PFSK-1 (cell line): ENCODE measurements around the gene TMEM44.

Source experiments
- FOXP2 ChIP-seq: optimal IDR thresholded peaks from 2 replicates; pipeline ENCODE3; 2011; ENCODE audit warnings: borderline replicate concordance, control low read depth, inconsistent platforms; ENCODE audit not compliant: insufficient read depth; ENCODE audit errors: extremely low read length, extremely low read depth
- POLR2AphosphoS5 ChIP-seq: IDR thresholded peaks from 2 replicates; pipeline ENCODE4 v1.6.1; 2012; ENCODE audit warnings: low read depth, mild to moderate bottlenecking, control low read depth, low read length, moderate library complexity
- SIN3A ChIP-seq: IDR thresholded peaks from 2 replicates; pipeline ENCODE4 v1.6.1; 2012; ENCODE audit warnings: mild to moderate bottlenecking, low read length, moderate library complexity, borderline replicate concordance; ENCODE audit not compliant: insufficient read depth
- TAF1 ChIP-seq: IDR thresholded peaks from 2 replicates; pipeline ENCODE4 v1.6.1; 2012; ENCODE audit warnings: low read length, control low read depth, borderline replicate concordance; ENCODE audit not compliant: insufficient read depth
- TF ChIP-seq, protein P1 (sequence below), 2 experiments: IDR thresholded peaks; 2 replicates each; pipeline versions ENCODE4 v1.6.1 to v1.8.0; 2011 to 2012; ENCODE audit warnings: low read depth in 2 of 2, low read length in 2 of 2, control low read depth in 1 of 2, inconsistent platforms in 1 of 2, mild to moderate bottlenecking in 1 of 2, moderate library complexity in 1 of 2; ENCODE audit not compliant: insufficient read depth in 1 of 2

TMEM44 gene

DNA sequence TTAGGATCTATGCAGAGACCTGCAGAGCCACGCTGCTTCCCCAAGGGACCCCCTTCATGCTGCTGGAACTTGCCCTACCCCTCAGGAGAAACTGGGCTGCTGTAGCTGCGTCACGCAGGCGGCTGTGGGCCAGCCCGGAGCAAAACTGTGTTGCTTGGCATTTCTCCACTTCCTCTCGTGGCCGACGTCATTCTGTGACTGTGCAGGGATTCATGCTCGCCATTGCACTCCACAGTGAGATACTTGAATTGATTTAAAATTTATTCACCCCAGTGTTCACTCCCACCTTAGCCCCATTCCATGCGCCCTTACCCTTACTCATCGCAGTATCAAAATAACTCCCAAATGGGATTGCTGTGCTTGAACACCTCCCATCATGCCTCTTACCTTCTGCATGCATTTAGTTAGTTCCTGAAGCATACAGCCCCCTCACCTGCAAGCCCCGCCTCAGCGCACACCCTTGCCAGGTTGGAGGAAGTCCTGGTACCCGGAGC is 45.7 kb downstream of the TMEM44 start:
- TF ChIP-seq, protein P1, sequence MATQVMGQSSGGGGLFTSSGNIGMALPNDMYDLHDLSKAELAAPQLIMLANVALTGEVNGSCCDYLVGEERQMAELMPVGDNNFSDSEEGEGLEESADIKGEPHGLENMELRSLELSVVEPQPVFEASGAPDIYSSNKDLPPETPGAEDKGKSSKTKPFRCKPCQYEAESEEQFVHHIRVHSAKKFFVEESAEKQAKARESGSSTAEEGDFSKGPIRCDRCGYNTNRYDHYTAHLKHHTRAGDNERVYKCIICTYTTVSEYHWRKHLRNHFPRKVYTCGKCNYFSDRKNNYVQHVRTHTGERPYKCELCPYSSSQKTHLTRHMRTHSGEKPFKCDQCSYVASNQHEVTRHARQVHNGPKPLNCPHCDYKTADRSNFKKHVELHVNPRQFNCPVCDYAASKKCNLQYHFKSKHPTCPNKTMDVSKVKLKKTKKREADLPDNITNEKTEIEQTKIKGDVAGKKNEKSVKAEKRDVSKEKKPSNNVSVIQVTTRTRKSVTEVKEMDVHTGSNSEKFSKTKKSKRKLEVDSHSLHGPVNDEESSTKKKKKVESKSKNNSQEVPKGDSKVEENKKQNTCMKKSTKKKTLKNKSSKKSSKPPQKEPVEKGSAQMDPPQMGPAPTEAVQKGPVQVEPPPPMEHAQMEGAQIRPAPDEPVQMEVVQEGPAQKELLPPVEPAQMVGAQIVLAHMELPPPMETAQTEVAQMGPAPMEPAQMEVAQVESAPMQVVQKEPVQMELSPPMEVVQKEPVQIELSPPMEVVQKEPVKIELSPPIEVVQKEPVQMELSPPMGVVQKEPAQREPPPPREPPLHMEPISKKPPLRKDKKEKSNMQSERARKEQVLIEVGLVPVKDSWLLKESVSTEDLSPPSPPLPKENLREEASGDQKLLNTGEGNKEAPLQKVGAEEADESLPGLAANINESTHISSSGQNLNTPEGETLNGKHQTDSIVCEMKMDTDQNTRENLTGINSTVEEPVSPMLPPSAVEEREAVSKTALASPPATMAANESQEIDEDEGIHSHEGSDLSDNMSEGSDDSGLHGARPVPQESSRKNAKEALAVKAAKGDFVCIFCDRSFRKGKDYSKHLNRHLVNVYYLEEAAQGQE (IDR thresholded peaks at IDR 0.05; ENCODE audit: insufficient read depth in 1 of 2, low read depth in 2 of 2, low read length in 2 of 2): no peak
- TF ChIP-seq POLR2AphosphoS5 (no peak), FOXP2 (no peak), TAF1 (no peak), SIN3A (no peak)

- TF ChIP-seq SIN3A: no peak
- TF ChIP-seq, protein P1 (IDR thresholded peaks at IDR 0.05; ENCODE audit: insufficient read depth in 1 of 2, low read depth in 2 of 2, low read length in 2 of 2): no peak
- TF ChIP-seq POLR2AphosphoS5: no peak
- TF ChIP-seq FOXP2: no peak
- no peak for TF ChIP-seq TAF1
These were observed 46.4 kb downstream of the TMEM44 start for GRCh38 chr3:194586836-194587235.

DNA sequence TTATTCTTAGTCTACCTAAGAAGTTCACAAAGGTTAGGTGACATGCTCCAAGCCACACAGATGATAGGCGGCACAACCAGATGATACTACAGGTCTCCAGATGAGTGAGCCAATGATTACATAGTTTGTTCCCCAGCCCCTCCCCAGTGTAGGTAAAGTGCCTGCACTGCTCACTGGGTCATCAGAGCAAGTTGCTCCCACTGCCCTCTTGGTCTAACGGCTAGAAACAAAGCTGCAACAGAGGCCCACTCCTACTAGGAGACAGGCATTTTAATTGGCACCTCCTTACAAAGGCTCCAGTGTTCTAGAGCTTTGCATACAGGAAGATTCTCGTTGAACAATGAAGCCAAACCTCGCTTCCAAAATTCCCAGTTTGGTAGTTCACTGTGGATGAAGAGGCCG is 47.3 kb downstream of the TMEM44 start:
- no peak for TF ChIP-seq TAF1
- TF ChIP-seq, protein P1 (IDR thresholded peaks at IDR 0.05; ENCODE audit: insufficient read depth in 1 of 2, low read depth in 2 of 2, low read length in 2 of 2): no peak
- TF ChIP-seq POLR2AphosphoS5: no peak
- no peak for TF ChIP-seq FOXP2
- no peak for TF ChIP-seq SIN3A

DNA sequence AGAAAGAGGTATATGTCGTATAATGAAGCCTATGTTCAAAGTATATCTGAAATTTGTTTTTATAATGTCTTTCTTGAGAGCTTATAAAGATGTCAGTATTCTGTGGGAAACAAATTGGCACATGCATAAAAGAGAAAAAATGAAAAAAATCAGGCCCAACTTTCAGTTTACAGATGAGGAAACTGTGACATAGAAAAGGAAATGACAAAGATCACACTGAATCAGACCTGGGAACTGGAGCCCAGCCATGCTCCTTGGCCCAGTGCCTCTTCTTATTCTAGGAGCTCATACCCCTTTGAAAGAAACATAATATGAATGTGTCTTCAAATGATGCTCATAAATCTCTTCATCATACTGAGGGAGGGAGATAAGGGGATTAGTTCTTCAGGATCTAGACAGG is 48.4 kb downstream of the TMEM44 start:
- TF ChIP-seq TAF1 (no peak), FOXP2 (no peak), POLR2AphosphoS5 (no peak), SIN3A (no peak)
- TF ChIP-seq, protein P1 (IDR thresholded peaks at IDR 0.05; ENCODE audit: insufficient read depth in 1 of 2, low read depth in 2 of 2, low read length in 2 of 2): no peak

DNA sequence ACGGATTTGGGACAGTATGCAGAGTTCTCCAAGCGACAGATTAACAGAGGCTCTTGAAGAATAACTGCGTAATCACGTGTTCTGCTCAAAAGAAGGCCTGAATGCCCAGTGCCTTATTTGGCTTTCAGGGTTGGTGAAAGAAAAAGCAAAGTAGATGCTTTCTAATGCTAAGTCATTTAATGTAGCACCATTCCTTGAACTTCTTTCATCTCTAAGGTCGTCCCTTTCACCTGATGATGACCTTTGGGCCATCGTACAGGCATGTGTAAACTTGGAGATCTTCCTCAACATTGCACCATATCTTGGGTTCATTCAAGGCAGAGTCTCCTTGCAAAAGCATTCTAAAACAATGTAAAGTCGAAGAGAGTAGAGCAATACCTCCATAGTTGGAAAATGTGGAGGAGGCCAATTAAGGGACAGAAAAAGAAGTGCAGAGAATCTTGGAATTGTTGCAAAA is 48.9 kb downstream of the TMEM44 start:
- no peak for TF ChIP-seq FOXP2
- TF ChIP-seq, protein P1 (IDR thresholded peaks at IDR 0.05; ENCODE audit: insufficient read depth in 1 of 2, low read depth in 2 of 2, low read length in 2 of 2): no peak
- no peak for TF ChIP-seq TAF1
